Smooth muscle cell of bladder (primary cell): Measurements from ENCODE around the gene MRPL28. TPM values are rescaled to one million over a fixed set of nuclear protein-coding genes. Genes with fewer than 3 reads are reported as not detected.

ENCODE experiments used
- total RNA-seq: library from RNA; depleted of rRNA; stranded (reverse); fragments of >200 nt; gene quantifications from 2 replicates; pipeline ENCODE4 v1.2.3, GENCODE V29; 2014

The MRPL28 gene
- total RNA-seq = 72.5 and 89.0 TPM in 2 replicates

DNA sequence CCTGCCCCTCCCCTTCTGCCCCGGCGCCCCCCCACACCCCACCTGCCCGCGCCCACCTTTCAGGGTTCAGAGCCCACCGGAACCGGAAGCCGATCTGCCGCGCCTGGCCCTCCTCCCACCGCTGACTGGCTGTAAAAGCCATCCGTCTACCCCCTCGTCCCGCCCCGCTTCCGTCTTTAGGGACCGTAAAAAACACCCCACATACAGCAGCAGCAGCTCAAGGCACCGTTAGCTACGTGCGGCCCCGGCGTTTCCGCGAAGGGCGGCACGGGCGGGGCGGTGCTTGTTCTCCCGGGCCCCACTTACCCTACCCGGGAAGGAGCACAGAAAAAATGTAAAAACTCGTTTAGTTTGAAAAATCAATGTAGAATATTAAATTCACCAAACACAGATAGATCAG lies at the start of gene MRPL28:
Gene MRPL28, minus strand, starts transcription at position 96 of the 400 bp plus-strand sequence. CDS start 320 bp downstream, outside the sequence.

DNA sequence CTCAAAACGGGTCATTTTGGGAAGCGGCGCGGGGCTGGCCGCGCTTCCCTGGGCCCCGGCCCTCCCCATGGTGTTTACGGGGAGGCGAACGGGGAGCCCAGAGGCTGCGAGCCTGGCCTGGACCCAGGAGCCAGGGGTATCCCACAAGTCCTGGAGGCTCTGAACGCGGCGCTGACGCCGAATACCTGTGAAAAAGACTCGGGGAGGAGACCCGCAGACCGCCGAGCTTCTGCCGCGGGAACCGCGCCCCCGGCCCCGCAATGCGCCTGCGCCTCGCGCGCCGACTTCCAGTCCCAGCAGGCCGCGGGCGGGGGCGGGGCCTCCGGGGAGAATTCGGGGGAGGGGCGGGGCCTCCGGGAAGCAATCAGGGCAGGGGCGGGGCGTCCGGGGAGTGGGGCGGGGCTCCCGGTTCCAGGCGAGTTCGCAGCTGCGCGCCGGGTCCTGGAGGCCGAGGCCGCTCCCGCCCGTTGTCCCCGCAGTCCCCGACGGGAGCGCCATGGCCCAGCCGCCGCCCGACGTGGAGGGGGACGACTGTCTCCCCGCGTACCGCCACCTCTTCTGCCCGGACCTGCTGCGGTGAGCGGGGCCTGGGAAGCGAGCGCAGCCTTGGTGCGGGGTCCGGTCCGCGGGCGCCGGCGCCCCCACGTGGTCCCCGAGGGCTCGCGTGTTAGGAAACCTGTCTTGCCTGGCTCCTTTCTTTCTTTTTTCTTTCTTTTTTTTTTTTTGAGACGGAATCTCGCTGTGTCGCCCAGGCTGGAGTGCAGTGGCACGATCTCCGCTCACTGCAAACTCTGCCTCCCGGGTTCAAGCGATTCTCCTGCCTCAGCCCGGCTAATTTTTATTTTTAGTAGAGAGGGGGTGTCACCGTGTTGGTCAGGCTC lies 31.4 kb upstream of the MRPL28 start, which contains the start of gene DECR2:
Gene DECR2, plus strand, starts transcription at position 418 of the 881 bp plus-strand sequence. Its CDS starts 79 bp downstream, at position 497.

DNA sequence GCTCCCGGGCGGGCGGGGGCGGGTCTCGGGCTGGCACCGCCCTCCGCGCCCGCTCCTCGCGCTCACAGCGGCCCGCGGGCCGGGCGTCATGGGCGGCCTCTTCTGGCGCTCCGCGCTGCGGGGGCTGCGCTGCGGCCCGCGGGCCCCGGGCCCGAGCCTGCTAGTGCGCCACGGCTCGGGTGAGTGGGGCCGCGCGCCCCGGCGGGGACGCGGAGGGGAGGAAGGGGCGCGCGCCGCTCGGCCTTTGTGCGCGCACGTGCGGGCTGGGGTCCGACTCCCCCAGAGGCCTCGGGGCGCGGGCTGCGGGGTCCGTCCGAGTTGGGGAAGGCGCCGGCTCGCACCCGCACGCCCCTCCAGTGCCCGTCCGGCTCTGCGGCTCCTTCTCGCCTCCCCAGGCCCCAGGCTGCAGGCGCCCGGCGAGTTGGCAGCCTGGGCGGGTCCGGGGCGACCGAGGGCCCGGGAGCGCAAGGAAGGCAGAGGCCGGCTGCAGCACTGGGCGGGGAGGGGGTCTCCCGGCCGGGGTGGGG lies 26.9 kb upstream of the MRPL28 start, which contains the start of gene NME4:
Gene NME4, plus strand, starts transcription at position 65 of the 527 bp plus-strand sequence. Its CDS starts 24 bp downstream, at position 89.

DNA sequence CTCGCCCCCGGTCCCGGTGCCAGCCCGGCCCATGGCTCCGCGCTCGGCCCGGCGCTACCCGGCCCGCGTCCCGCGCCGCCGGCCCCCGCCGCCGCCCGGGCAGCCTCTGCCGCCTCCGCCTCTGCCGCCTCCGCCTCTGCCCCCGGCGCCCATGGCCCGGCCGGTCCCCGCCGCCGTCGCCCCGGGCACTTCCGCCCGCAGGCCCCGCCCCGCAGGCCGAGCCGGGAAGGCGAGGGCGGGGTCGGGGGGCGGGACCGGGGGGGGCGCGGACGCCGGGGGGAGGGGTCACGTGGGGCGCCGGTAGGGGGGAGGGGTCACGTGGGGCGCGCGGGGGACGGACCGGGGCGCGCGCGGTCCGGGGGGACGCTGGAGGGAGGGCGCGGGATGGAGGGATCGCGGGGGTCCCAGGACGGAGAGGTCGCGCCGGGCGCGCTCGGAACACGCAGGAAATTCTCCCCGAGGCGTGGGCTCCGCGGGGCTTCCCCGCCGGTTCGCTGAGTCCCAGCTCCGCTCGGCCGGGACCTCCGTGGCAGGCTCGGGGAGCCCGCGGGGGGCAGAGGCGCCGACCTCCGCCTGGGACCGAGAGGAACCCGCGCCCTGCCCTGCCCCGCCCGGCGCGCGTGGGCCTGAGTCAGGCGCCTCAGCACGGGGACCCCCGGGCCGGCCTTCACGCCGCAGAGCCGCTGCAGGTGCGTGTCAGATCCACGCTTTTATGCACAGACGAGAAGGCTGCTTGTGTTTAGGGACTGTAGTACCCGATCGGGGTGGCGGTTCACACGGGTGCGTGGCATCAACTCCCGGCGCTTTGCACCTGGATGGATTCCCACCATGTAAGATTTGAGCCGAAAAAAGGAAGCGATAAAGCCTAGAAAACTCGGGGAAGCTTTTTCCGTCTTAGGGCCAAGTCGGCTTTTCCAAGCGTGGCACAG lies 11.7 kb upstream of the MRPL28 start, which contains the start of gene PGAP6:
Gene PGAP6, minus strand, starts transcription at position 190 of the 929 bp plus-strand sequence. Its CDS starts 157 bp downstream, at position 33.

GRCh38 chr16:352547-353403 lies 17.6 kb downstream of the MRPL28 start, which contains the start of gene AXIN1:
Gene AXIN1, minus strand, starts transcription at chr16:352723. Its CDS starts 5,698 bp downstream, at chr16:347025.

Other genes with a start within 250 kb of the MRPL28 start
- gene NPRL3, start 231.9 kb downstream of the MRPL28 start, total RNA-seq = 5.4 and 6.1 TPM in 2 replicates
- gene HBZ, start 217.9 kb downstream of the MRPL28 start, total RNA-seq = not detected in 2 replicates
- not detected in 2 replicates for gene HBM, start 204.6 kb downstream of the MRPL28 start, total RNA-seq
- not detected in 2 replicates for gene HBA2, start 197.7 kb downstream of the MRPL28 start, total RNA-seq
- gene HBA1, start 193.9 kb downstream of the MRPL28 start, total RNA-seq = not detected in 2 replicates
- gene HBQ1, start 190.1 kb downstream of the MRPL28 start, total RNA-seq = not detected in 2 replicates
- gene LUC7L, start 141.1 kb downstream of the MRPL28 start, total RNA-seq = 29.2 and 29.5 TPM in 2 replicates
- gene FAM234A, start 135.7 kb downstream of the MRPL28 start, total RNA-seq = 50.6 and 51.9 TPM in 2 replicates
- 1.1 and 3.7 TPM in 2 replicates for gene RGS11, start 94.6 kb downstream of the MRPL28 start, total RNA-seq
- gene ARHGDIG, start 89.9 kb downstream of the MRPL28 start, total RNA-seq = 0.28 and 1.8 TPM in 2 replicates
- gene PDIA2, start 87.4 kb downstream of the MRPL28 start, total RNA-seq = 0.37 TPM in 1 of 2 replicates, not detected in the other
- gene AXIN1, start 17.8 kb downstream of the MRPL28 start, total RNA-seq = 15.2 and 19.0 TPM in 2 replicates
- gene PGAP6, start 11.4 kb upstream of the MRPL28 start, total RNA-seq = 59.2 and 66.6 TPM in 2 replicates
- 69.0 and 73.0 TPM in 2 replicates for gene NME4, start 26.7 kb upstream of the MRPL28 start, total RNA-seq
- 9.9 and 11.4 TPM in 2 replicates for gene DECR2, start 31.3 kb upstream of the MRPL28 start, total RNA-seq
- 14.2 and 23.1 TPM in 2 replicates for gene RAB11FIP3, start 55.1 kb upstream of the MRPL28 start, total RNA-seq
- 10.5 and 16.8 TPM in 2 replicates for gene CAPN15, start 157.2 kb upstream of the MRPL28 start, total RNA-seq
- not detected in 2 replicates for gene PRR35, start 189.9 kb upstream of the MRPL28 start, total RNA-seq
- gene NHLRC4, start 196.5 kb upstream of the MRPL28 start, total RNA-seq = 1.3 and 1.4 TPM in 2 replicates
- gene PIGQ, start 199.4 kb upstream of the MRPL28 start, total RNA-seq = 14.8 and 21.6 TPM in 2 replicates
- gene RAB40C, start 219.5 kb upstream of the MRPL28 start, total RNA-seq = 7.8 and 10.5 TPM in 2 replicates